GM12878 (cell line): ENCODE measurements around the gene OR2T35. TPM values are rescaled to one million over a fixed set of nuclear protein-coding genes. Genes with fewer than 3 reads are reported as not detected.

Experiments
- ATF7 ChIP-seq: fragments of 450-650 bp; IDR thresholded peaks from 2 replicates; pipeline ENCODE4 v1.6.1; 2016; ENCODE audit warnings: low read depth, mild to moderate bottlenecking
- BMI1 ChIP-seq: fragments of 450-650 bp; IDR thresholded peaks from 2 replicates; pipeline ENCODE4 v1.6.1; 2016; ENCODE audit warnings: mild to moderate bottlenecking, moderate library complexity, borderline replicate concordance
- CEBPB ChIP-seq, 2 experiments: fragments of 150-350 bp in 1 of 2; IDR thresholded peaks; 2 replicates each; pipeline ENCODE4 v1.6.1; 2012 to 2014; ENCODE audit warnings: low read depth in 2 of 2, low read length in 2 of 2, borderline replicate concordance in 1 of 2, inconsistent platforms in 1 of 2
- CHD1 ChIP-seq: IDR thresholded peaks from 2 replicates; pipeline ENCODE4 v1.6.1; 2012; ENCODE audit warnings: low read depth, low read length, improper control_type of control experiment
- EP300 ChIP-seq, 2 experiments: fragments of 150-350 bp in 1 of 2; IDR thresholded peaks; 2 replicates each; pipeline ENCODE4 v1.6.1; 2011 to 2012; ENCODE audit warnings: low read depth in 2 of 2, low read length in 2 of 2, borderline replicate concordance in 1 of 2, improper control_type of control experiment in 1 of 2, inconsistent platforms in 1 of 2; ENCODE audit not compliant: control insufficient read depth in 1 of 2
- EZH2 ChIP-seq: IDR thresholded peaks from 2 replicates; pipeline ENCODE4 v1.6.1; 2012; ENCODE audit warnings: low read depth, mild to moderate bottlenecking, control low read depth, inconsistent platforms, low read length, borderline replicate concordance; ENCODE audit not compliant: control insufficient read depth
- KLF5 ChIP-seq: fragments of 450-650 bp; IDR thresholded peaks from 2 replicates; pipeline ENCODE4 v1.6.1; 2014; ENCODE audit warnings: mild to moderate bottlenecking; ENCODE audit not compliant: partially characterized antibody
- MTA2 ChIP-seq: fragments of 450-650 bp; IDR thresholded peaks from 2 replicates; pipeline ENCODE4 v1.6.1; 2016; ENCODE audit warnings: low read depth, mild to moderate bottlenecking, moderate library complexity
- MYB ChIP-seq: fragments of 150-350 bp; IDR thresholded peaks from 2 replicates; pipeline ENCODE4 v1.6.1; 2014; ENCODE audit warnings: mild to moderate bottlenecking, low read depth, low read length, borderline replicate concordance
- NBN ChIP-seq: fragments of 450-650 bp; IDR thresholded peaks from 2 replicates; pipeline ENCODE4 v1.6.1; 2016
- NFYB ChIP-seq: IDR thresholded peaks from 2 replicates; pipeline ENCODE4 v1.6.1; 2011; ENCODE audit warnings: low read depth, mild to moderate bottlenecking, low read length, improper control_type of control experiment, moderate library complexity; ENCODE audit not compliant: insufficient read depth
- PAX8 ChIP-seq: fragments of 450-650 bp; IDR thresholded peaks from 2 replicates; pipeline ENCODE4 v1.6.1; 2017; ENCODE audit warnings: mild to moderate bottlenecking, moderate library complexity
- POLR2AphosphoS2 ChIP-seq: IDR thresholded peaks from 2 replicates; pipeline ENCODE4 v1.6.1; 2011; ENCODE audit warnings: low read depth, mild to moderate bottlenecking, low read length, improper control_type of control experiment, moderate library complexity
- SRF ChIP-seq, 2 experiments: IDR thresholded peaks; 2 replicates each; pipeline ENCODE4 v1.6.1; 2011; ENCODE audit warnings: low read depth in 2 of 2, low read length in 2 of 2, mild to moderate bottlenecking in 1 of 2, moderate library complexity in 1 of 2
- SUZ12 ChIP-seq: fragments of 200-600 bp; sonication (generic); IDR thresholded peaks from one replicate; pipeline ENCODE4 v1.6.1; 2018; ENCODE audit warnings: antibody characterized with exemption, mild to moderate bottlenecking; ENCODE audit not compliant: unreplicated experiment
- TBL1XR1 ChIP-seq: IDR thresholded peaks from 2 replicates; pipeline ENCODE4 v1.6.1; 2012; ENCODE audit warnings: low read depth, low read length, improper control_type of control experiment
- TCF7 ChIP-seq: IDR thresholded peaks from 2 replicates; pipeline ENCODE4 v1.6.1; 2014; ENCODE audit warnings: antibody characterized with exemption, borderline replicate concordance
- YBX1 ChIP-seq: fragments of 450-650 bp; IDR thresholded peaks from 2 replicates; pipeline ENCODE4 v1.6.1; 2016; ENCODE audit warnings: antibody characterized with exemption
- polyA plus RNA-seq, 11 experiments: library from polyadenylated mRNA; depleted of rRNA in 4 of 11; unstranded in 6 of 11; stranded (reverse) in 5 of 11; fragments of >200 nt; fragmentation: Nextera tagmentation in 4 of 11; fragmentation: Illumina TruSeq in 1 of 11; extraction: Ambion mirVana in 4 of 11; extraction: Trizol in 1 of 11; gene quantifications; 1 replicate in 1 of 11; 2 replicates in 10 of 11; pipeline versions ENCODE4 v1.2.1 to v1.2.3, GENCODE V29; 2011 to 2016; ENCODE audit warnings: inconsistent platforms in 2 of 11, missing spikeins in 2 of 11, low read depth in 1 of 11
- total RNA-seq, 4 experiments: library from RNA; depleted of rRNA in 3 of 4; stranded (reverse); fragments of >200 nt in 3 of 4; fragmentation: Illumina TruSeq in 1 of 4; extraction: Trizol in 1 of 4; gene quantifications; 2 replicates each; pipeline versions ENCODE4 v1.2.1 to v1.2.3, GENCODE V29; 2013 to 2021
- TF ChIP-seq, protein P1 (sequence below): fragments of 450-650 bp; IDR thresholded peaks from 2 replicates; pipeline ENCODE4 v1.6.1; 2018; ENCODE audit warnings: mild to moderate bottlenecking, low read depth, moderate library complexity; ENCODE audit not compliant: partially characterized antibody
- TF ChIP-seq, protein P2 (sequence below): IDR thresholded peaks from 2 replicates; pipeline ENCODE4 v1.6.1; 2011; ENCODE audit warnings: low read depth, mild to moderate bottlenecking, low read length, moderate library complexity, borderline replicate concordance; ENCODE audit errors: extremely low read depth
- TF ChIP-seq, protein P3 (sequence below): fragments of 450-650 bp; formaldehyde crosslinking; IDR thresholded peaks from 2 replicates; pipeline ENCODE4 v1.4.0; 2022; ENCODE audit warnings: mild to moderate bottlenecking, moderate library complexity

Gene OR2T35
- total and polyA plus RNA-seq, 10 of the 15 experiments (the other 5 are each of a cell fraction or from before 2014, with no cell fraction given) = 0.03 to 0.89 (median 0.38) TPM; not detected in 2

DNA sequence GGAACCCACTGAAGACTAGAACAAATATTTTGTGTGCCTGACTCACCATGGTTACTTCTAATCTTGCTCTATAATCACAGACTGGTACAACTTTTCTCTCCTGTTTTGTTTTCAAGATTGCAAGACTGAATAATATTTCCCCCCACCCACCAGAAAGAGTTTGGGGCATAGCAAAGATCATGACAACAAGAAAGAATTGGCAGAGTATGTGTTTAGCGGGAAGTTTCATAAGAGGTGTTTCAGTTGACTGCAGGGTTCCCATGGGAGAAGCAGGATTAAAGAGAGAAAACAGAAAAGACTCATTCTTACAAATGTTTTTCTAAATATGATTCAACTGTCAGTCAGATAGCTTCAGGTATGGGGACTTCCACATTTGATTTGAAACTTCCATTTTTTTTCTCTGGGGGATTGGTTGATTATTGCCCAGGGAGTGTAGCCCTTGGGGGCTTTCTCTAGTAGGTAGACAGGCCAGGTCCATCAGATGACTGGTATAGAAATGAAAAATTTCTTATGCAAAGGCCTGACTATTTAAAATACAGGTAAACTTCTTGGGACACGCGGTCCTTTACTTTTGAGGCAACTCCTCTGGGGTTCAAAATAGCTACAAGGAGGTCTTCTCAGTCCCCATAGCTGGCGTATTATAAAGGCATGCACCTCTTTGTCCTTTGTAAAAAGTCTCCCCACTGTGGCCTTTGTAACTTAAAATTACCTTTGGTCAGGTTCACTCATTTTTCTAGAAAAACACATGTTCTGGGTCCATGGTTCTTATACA, 43.6 kb upstream of the OR2T35 start (continued):
- TF ChIP-seq CEBPB (IDR thresholded peaks at IDR 0.05; ENCODE audit: borderline replicate concordance in 1 of 2, low read depth in 2 of 2, low read length in 2 of 2) (no peak), EZH2 (no peak), EP300 (IDR thresholded peaks at IDR 0.05; ENCODE audit: borderline replicate concordance in 1 of 2, control insufficient read depth in 1 of 2, low read depth in 2 of 2, low read length in 2 of 2) (peak in 1 of 2 experiments; percentile 84; a peak in 1 of 4 replicates), MTA2 (peak; percentile 78), TBL1XR1 (0 out of 2 replicates have a peak, but pooled peaks have one; percentile 38), MYB (peak; percentile 69), YBX1 (no peak), NFYB (no peak), SRF (IDR thresholded peaks at IDR 0.05; ENCODE audit: low read depth in 2 of 2, low read length in 2 of 2) (no peak), KLF5 (no peak), SUZ12 (no peak), ATF7 (peak; percentile 77), CHD1 (no peak), BMI1 (no peak), TCF7 (peak; percentile 56; the same call in 1 of the 2 replicates), PAX8 (no peak), NBN (peak; percentile 67; the same call in 1 of the 2 replicates), POLR2AphosphoS2 (no peak)
- TF ChIP-seq, protein P1, sequence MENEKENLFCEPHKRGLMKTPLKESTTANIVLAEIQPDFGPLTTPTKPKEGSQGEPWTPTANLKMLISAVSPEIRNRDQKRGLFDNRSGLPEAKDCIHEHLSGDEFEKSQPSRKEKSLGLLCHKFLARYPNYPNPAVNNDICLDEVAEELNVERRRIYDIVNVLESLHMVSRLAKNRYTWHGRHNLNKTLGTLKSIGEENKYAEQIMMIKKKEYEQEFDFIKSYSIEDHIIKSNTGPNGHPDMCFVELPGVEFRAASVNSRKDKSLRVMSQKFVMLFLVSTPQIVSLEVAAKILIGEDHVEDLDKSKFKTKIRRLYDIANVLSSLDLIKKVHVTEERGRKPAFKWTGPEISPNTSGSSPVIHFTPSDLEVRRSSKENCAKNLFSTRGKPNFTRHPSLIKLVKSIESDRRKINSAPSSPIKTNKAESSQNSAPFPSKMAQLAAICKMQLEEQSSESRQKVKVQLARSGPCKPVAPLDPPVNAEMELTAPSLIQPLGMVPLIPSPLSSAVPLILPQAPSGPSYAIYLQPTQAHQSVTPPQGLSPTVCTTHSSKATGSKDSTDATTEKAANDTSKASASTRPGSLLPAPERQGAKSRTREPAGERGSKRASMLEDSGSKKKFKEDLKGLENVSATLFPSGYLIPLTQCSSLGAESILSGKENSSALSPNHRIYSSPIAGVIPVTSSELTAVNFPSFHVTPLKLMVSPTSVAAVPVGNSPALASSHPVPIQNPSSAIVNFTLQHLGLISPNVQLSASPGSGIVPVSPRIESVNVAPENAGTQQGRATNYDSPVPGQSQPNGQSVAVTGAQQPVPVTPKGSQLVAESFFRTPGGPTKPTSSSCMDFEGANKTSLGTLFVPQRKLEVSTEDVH = no peak
- TF ChIP-seq, protein P2, sequence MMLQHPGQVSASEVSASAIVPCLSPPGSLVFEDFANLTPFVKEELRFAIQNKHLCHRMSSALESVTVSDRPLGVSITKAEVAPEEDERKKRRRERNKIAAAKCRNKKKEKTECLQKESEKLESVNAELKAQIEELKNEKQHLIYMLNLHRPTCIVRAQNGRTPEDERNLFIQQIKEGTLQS = no peak
- TF ChIP-seq, protein P3, sequence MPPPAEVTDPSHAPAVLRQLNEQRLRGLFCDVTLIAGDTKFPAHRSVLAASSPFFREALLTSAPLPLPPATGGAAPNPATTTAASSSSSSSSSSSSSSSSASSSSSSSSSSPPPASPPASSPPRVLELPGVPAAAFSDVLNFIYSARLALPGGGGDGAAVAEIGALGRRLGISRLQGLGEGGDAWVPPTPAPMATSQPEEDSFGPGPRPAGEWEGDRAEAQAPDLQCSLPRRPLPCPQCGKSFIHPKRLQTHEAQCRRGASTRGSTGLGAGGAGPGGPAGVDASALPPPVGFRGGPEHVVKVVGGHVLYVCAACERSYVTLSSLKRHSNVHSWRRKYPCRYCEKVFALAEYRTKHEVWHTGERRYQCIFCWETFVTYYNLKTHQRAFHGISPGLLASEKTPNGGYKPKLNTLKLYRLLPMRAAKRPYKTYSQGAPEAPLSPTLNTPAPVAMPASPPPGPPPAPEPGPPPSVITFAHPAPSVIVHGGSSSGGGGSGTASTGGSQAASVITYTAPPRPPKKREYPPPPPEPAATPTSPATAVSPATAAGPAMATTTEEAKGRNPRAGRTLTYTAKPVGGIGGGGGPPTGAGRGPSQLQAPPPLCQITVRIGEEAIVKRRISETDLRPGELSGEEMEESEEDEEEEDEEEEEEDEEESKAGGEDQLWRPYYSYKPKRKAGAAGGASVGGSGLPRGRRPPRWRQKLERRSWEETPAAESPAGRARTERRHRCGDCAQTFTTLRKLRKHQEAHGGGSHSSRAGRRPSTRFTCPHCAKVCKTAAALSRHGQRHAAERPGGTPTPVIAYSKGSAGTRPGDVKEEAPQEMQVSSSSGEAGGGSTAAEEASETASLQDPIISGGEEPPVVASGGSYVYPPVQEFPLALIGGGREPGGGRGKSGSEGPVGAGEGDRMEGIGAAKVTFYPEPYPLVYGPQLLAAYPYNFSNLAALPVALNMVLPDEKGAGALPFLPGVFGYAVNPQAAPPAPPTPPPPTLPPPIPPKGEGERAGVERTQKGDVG = no peak
